Activated T-cell treated with anti-CD3 and anti-CD28 coated beads, Interleukin-2, amount 50 U/mL, for 24 hours (primary cell): Measurements from ENCODE around the gene MYDGF.

ENCODE experiments used
- DNase-seq: peaks from one replicate; pipeline ENCODE4 v3.0.0-alpha.2; 2020
- H3K27ac Mint-ChIP-seq: 2 replicates; pipeline ENCODE4 v1.8.0; 2020; ENCODE audit warnings: mild to moderate bottlenecking, mixed read lengths
- H3K27me3 Mint-ChIP-seq: 2 replicates; pipeline ENCODE4 v1.8.0; 2020; ENCODE audit warnings: mixed read lengths
- H3K36me3 Mint-ChIP-seq: 2 replicates; pipeline ENCODE4 v1.8.0; 2020; ENCODE audit warnings: low read depth, mixed read lengths
- H3K4me1 Mint-ChIP-seq: 2 replicates; pipeline ENCODE4 v1.8.0; 2020; ENCODE audit warnings: low read depth, mixed read lengths
- H3K4me3 Mint-ChIP-seq: 2 replicates; pipeline ENCODE4 v1.8.0; 2020; ENCODE audit warnings: mild to moderate bottlenecking, moderate library complexity, mixed read lengths
- H3K9me3 Mint-ChIP-seq: 2 replicates; pipeline ENCODE4 v1.8.0; 2020; ENCODE audit warnings: mixed read lengths

MYDGF gene

GRCh38 chr19:4633140-4633967 is 36.8 kb downstream of the MYDGF start:
- H3K9me3 Mint-ChIP-seq, result no peaks in the 10 kb centered on the region
- H3K4me1 Mint-ChIP-seq, result peaks cover 17% of the 10 kb centered on the region
- H3K27me3 Mint-ChIP-seq, result peaks cover 10% of the 10 kb centered on the region
- H3K4me3 Mint-ChIP-seq, result no peak overlapping the region
- peak; percentile 52 for DNase-seq
- no peaks in the 10 kb centered on the region for H3K36me3 Mint-ChIP-seq
- no peak overlapping the region for H3K27ac Mint-ChIP-seq

- Mint-ChIP-seq H3K9me3 (no peaks in the 10 kb centered on the region), H3K36me3 (no peaks in the 10 kb centered on the region), H3K27ac (no peak overlapping the region), H3K27me3 (peaks cover 14% of the 10 kb centered on the region), H3K4me3 (no peak overlapping the region), H3K4me1 (no peaks in the 10 kb centered on the region)
- DNase-seq, result no peak
These were observed 45.3 kb downstream of the MYDGF start for GRCh38 chr19:4624733-4625362.

GRCh38 chr19:4624301-4624700 is 45.8 kb downstream of the MYDGF start:
- no peak for DNase-seq
- Mint-ChIP-seq H3K9me3 (no peaks in the 10 kb centered on the region), H3K36me3 (no peaks in the 10 kb centered on the region), H3K4me3 (no peak overlapping the region), H3K4me1 (no peaks in the 10 kb centered on the region), H3K27ac (no peak overlapping the region), H3K27me3 (peaks cover 11% of the 10 kb centered on the region)

GRCh38 chr19:4622695-4623421 is 47.3 kb downstream of the MYDGF start:
- H3K36me3 Mint-ChIP-seq, result no peaks in the 10 kb centered on the region
- H3K9me3 Mint-ChIP-seq, result no peaks in the 10 kb centered on the region
- no peak overlapping the region for H3K4me3 Mint-ChIP-seq
- DNase-seq, result no peak
- H3K4me1 Mint-ChIP-seq, result no peaks in the 10 kb centered on the region
- H3K27me3 Mint-ChIP-seq, result peaks cover 11% of the 10 kb centered on the region
- no peak overlapping the region for H3K27ac Mint-ChIP-seq

- no peaks in the 10 kb centered on the region for H3K9me3 Mint-ChIP-seq
- no peak overlapping the region for H3K27ac Mint-ChIP-seq
- peaks cover 15% of the 10 kb centered on the region for H3K27me3 Mint-ChIP-seq
These were observed 49.5 kb downstream of the MYDGF start for GRCh38 chr19:4620675-4621074.

GRCh38 chr19:4619668-4620294 is 50.4 kb downstream of the MYDGF start:
- Mint-ChIP-seq H3K4me1 (no peaks in the 10 kb centered on the region), H3K27me3 (peaks cover 15% of the 10 kb centered on the region), H3K27ac (no peak overlapping the region), H3K36me3 (no peaks in the 10 kb centered on the region), H3K4me3 (no peak overlapping the region), H3K9me3 (no peaks in the 10 kb centered on the region)
- no peak for DNase-seq

More at GRCh38 chr19:4620675-4621074, 49.5 kb downstream of the MYDGF start:
- H3K4me3 Mint-ChIP-seq, result no peak overlapping the region
- no peaks in the 10 kb centered on the region for H3K36me3 Mint-ChIP-seq
- no peaks in the 10 kb centered on the region for H3K4me1 Mint-ChIP-seq
- DNase-seq, result no peak

- Mint-ChIP-seq H3K4me1 (no peaks in the 10 kb centered on the region), H3K27ac (no peak overlapping the region), H3K4me3 (no peak overlapping the region), H3K9me3 (no peaks in the 10 kb centered on the region), H3K36me3 (no peaks in the 10 kb centered on the region), H3K27me3 (peaks cover 12% of the 10 kb centered on the region)
- DNase-seq, result no peak
These were observed 52.1 kb downstream of the MYDGF start for GRCh38 chr19:4618019-4618418.

GRCh38 chr19:4613254-4613751 is 56.8 kb downstream of the MYDGF start:
- H3K9me3 Mint-ChIP-seq, result no peaks in the 10 kb centered on the region
- H3K27ac Mint-ChIP-seq, result no peak overlapping the region
- no peak overlapping the region for H3K4me3 Mint-ChIP-seq
- H3K36me3 Mint-ChIP-seq, result no peaks in the 10 kb centered on the region
- H3K4me1 Mint-ChIP-seq, result no peaks in the 10 kb centered on the region
- no peak for DNase-seq
- H3K27me3 Mint-ChIP-seq, result peaks cover 20% of the 10 kb centered on the region

DNA sequence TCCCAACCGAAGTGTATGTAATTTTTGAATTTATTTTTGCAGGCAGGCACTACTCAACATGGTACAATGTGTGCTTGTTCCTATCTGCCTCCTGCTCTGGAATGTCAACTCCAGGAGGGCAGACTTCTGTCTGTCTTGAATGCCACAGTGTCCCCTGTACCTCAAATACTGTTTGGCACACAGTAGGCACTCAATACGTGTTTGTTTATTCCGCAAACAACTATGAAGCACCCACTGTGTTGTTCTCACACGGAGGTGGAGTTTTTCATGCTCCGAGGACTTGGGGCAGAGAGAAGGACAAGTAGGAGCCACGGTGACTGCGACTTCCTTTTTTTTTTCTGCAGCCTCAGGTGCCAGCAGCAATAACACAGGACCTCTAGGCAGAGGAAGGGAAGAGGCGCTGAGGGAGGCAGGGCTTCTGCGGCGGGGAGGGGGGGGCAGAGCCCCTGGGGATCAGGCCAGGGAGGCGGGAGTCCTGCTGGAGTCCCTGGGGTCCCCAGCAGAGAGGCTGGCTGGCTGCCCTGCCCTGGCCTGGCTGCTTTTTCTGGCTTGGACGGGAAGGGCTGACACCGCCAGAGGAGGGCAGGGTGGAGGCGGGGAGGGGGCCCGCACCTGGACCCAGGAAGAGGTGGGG is 60.1 kb downstream of the MYDGF start:
- Mint-ChIP-seq H3K27ac (no peak overlapping the region), H3K27me3 (peaks cover 33% of the 10 kb centered on the region), H3K4me3 (no peak overlapping the region), H3K9me3 (no peaks in the 10 kb centered on the region), H3K36me3 (no peaks in the 10 kb centered on the region), H3K4me1 (no peaks in the 10 kb centered on the region)
- no peak for DNase-seq
